Lung (tissue), 12 donors: Measurements from ENCODE around the gene FCN3. TPM values are rescaled to one million over a fixed set of nuclear protein-coding genes. Genes with fewer than 3 reads are reported as not detected.
"Not testable (repeated sequence)": the region's sequence is repeated elsewhere in the genome, so short reads cannot be mapped to it uniquely, and the experiment has no call there.

Source experiments
- ATAC-seq: fragments of 200-7000 bp; cut with Tn5 transposase; one replicate; pipeline ENCODE4 v1.9.1; 2020; ENCODE audit warnings: moderate number of reproducible peaks; ENCODE audit not compliant: insufficient read depth, low FRiP score
- DNase-seq, 3 donors: peaks; one replicate each; pipeline ENCODE4 v3.0.0-alpha.2; 2013 to 2017
- H3K27ac ChIP-seq, 2 donors: one replicate each; pipeline ENCODE4 v1.5.1; 2013; ENCODE audit warnings: mild to moderate bottlenecking in 2 of 2, moderate library complexity in 2 of 2, control low read depth in 1 of 2, inconsistent platforms in 1 of 2, low read depth in 1 of 2, low read length in 1 of 2
- H3K27me3 ChIP-seq, 3 donors: one replicate each; pipeline ENCODE4 v1.5.1; 2013; ENCODE audit warnings: low read length in 2 of 3; ENCODE audit not compliant: control insufficient read depth in 3 of 3, insufficient read depth in 3 of 3
- H3K36me3 ChIP-seq, 4 donors: one replicate each; pipeline ENCODE4 v1.5.1; 2013; ENCODE audit warnings: low read length in 4 of 4, mild to moderate bottlenecking in 1 of 4, moderate library complexity in 1 of 4; ENCODE audit not compliant: control insufficient read depth in 4 of 4, insufficient read depth in 4 of 4
- H3K4me1 ChIP-seq, 5 donors: one replicate each; pipeline ENCODE4 v1.5.1; 2013; ENCODE audit warnings: low read length in 5 of 5, mild to moderate bottlenecking in 2 of 5, moderate library complexity in 1 of 5; ENCODE audit not compliant: control insufficient read depth in 5 of 5, insufficient read depth in 5 of 5
- H3K4me3 ChIP-seq: one replicate; pipeline ENCODE4 v1.5.1; 2013; ENCODE audit warnings: mild to moderate bottlenecking, control low read depth, moderate library complexity
- H3K9ac ChIP-seq, 2 donors: one replicate each; pipeline ENCODE4 v1.5.1; 2013; ENCODE audit warnings: low read length in 2 of 2, control low read depth in 1 of 2; ENCODE audit not compliant: insufficient read depth in 1 of 2
- H3K9me3 ChIP-seq, 4 donors: one replicate each; pipeline ENCODE4 v1.5.1; 2013; ENCODE audit warnings: low read length in 3 of 4, mild to moderate bottlenecking in 1 of 4, moderate library complexity in 1 of 4; ENCODE audit not compliant: control insufficient read depth in 4 of 4, insufficient read depth in 3 of 4
- WGBS, 2 donors: extraction: QIAGEN DNeasy Blood & Tissue Kit; methylation state at CpG; one replicate each; pipeline ENCODE4 v1.1.7; 2013; 5-methylcytosine and 5-hydroxymethylcytosine counted together
- polyA plus RNA-seq, 2 donors: library from polyadenylated mRNA; stranded (reverse); fragments of 200-250 nt; gene quantifications; one replicate each; pipeline ENCODE4 v1.2.1, GENCODE V29; 2013
- total RNA-seq, 2 donors: library from RNA; depleted of rRNA in 1 of 2; stranded (reverse); fragments of >200 nt in 1 of 2; gene quantifications; one replicate each; pipeline ENCODE4 v1.2.1, GENCODE V29; 2014 to 2021
- TF ChIP-seq, protein P1 (sequence below): IDR thresholded peaks from 2 replicates; pipeline ENCODE4 v1.5.1; 2012; ENCODE audit warnings: mild to moderate bottlenecking; ENCODE audit errors: control extremely low read depth, extremely low read depth
- donor health status: control.
- donor health status: control.
- donor health status: Bipolar disorder and iron deficiency.
- donor health status: healthy.
- donor health status: DM: yes; HTN: yes; CAD: no.

Gene FCN3
- total and polyA plus RNA-seq, 4 donors = 36.6 to 611 (median 470) TPM

DNA sequence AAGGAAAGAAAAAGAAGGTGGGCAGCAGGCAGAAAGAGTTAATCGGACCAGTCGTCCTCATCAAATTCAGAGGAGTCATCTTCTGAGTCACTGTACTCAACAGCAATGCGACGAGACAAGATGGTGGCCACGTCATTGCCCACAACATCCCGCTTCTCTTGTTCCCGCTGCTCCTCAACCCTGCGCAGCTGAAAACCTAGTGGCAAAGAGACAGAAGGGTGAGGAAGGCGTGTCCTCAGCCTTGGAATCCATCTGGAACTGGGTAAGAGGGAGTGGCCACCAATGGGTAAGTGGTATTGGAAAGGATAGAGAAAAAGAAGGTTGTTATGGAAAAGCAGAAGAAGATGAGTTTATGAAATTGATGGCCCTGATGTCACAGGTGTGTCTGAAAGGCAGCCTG lies 33.5 kb upstream of the FCN3 start:
- Histone ChIP-seq H3K9me3 (no peaks in the 10 kb centered on the region), H3K4me3 (no peak overlapping the region), H3K27me3 (no peaks in the 10 kb centered on the region), H3K36me3 (peaks cover 24 to 56% (median 41%) of the 10 kb centered on the region in 4 donors), H3K4me1 (peaks cover 0 to 14% (median under 1%) of the 10 kb centered on the region in 5 donors), H3K27ac (no peak overlapping the region), H3K9ac (no peak overlapping the region)
- no peak for DNase-seq
- TF ChIP-seq, protein P1, sequence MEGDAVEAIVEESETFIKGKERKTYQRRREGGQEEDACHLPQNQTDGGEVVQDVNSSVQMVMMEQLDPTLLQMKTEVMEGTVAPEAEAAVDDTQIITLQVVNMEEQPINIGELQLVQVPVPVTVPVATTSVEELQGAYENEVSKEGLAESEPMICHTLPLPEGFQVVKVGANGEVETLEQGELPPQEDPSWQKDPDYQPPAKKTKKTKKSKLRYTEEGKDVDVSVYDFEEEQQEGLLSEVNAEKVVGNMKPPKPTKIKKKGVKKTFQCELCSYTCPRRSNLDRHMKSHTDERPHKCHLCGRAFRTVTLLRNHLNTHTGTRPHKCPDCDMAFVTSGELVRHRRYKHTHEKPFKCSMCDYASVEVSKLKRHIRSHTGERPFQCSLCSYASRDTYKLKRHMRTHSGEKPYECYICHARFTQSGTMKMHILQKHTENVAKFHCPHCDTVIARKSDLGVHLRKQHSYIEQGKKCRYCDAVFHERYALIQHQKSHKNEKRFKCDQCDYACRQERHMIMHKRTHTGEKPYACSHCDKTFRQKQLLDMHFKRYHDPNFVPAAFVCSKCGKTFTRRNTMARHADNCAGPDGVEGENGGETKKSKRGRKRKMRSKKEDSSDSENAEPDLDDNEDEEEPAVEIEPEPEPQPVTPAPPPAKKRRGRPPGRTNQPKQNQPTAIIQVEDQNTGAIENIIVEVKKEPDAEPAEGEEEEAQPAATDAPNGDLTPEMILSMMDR = no peak
- ATAC-seq = no peak
- 94 to 97% methylated on average over 9 of the region's 9 CpGs for WGBS, 2 donors

GRCh38 chr1:27406791-27407190 lies 32.2 kb upstream of the FCN3 start:
- H3K27ac ChIP-seq, ATAC-seq: not testable (repeated sequence)
- WGBS, 2 donors = 82 to 90% methylated on average over 2 of the region's 2 CpGs

GRCh38 chr1:27406362-27406680 lies 31.7 kb upstream of the FCN3 start:
- no peak for DNase-seq
- no peak overlapping the region for H3K9ac ChIP-seq
- peak overlapping the region; percentile 64 to 65 for H3K27ac ChIP-seq
- TF ChIP-seq, protein P1 = no peak
- peaks cover 0 to 22% (median 12%) of the 10 kb centered on the region in 5 donors for H3K4me1 ChIP-seq
- no peak overlapping the region for H3K4me3 ChIP-seq
- no peak for ATAC-seq
- H3K9me3 ChIP-seq = no peaks in the 10 kb centered on the region
- peaks cover 14 to 45% (median 26%) of the 10 kb centered on the region in 4 donors for H3K36me3 ChIP-seq
- WGBS, 2 donors = 79 to 89% methylated on average over 4 of the region's 4 CpGs
- H3K27me3 ChIP-seq = no peaks in the 10 kb centered on the region

More at GRCh38 chr1:27406791-27407190, 32.2 kb upstream of the FCN3 start:
- H3K9me3 ChIP-seq, H3K27me3 ChIP-seq, DNase-seq, H3K4me3 ChIP-seq, H3K9ac ChIP-seq: not testable (repeated sequence)
- peaks cover 0 to 22% (median 9%) of the 10 kb centered on the region in 5 donors for H3K4me1 ChIP-seq
- peaks cover 16 to 46% (median 28%) of the 10 kb centered on the region in 4 donors for H3K36me3 ChIP-seq

DNA sequence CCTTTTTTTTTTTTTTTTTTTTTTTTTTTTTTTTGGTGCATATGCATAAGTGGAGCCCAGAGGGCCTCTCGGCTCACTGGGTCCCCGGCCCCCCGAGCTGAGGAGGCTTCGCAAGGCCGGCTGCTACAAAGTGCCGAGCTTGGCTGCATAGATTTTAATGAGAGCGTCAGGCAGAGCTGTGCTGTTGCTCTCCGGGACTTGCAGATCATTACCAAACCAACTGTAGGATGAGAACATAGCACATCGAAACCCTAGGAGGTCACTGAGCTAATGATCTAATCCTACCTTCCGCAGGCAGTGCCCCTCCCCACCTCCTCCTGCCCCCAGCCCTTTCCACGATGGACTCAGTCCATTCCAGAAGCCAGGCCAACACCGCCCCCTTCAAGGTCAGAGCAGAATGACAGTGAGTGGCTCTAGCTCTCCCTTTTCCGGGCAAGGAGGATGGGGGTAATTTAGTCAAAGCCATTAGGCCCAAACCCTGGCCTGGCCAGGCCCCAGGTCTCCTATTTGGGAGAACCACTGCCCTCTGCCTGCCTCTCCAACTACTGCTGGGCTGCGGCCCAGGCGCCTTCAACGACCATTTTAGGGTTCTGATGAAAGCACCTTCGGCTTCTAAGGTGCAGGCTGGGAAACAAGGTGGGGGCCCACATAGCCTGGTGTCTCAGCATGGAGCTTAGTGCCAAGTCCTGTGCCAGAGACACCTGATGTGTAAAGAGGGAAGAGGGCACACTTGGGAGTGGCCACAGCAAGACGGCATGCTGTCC lies 31.2 kb upstream of the FCN3 start:
- H3K4me1 ChIP-seq = peaks cover 0 to 22% (median 12%) of the 10 kb centered on the region in 5 donors
- H3K9ac ChIP-seq, ATAC-seq, H3K27me3 ChIP-seq, H3K9me3 ChIP-seq, DNase-seq, H3K4me3 ChIP-seq: not testable (repeated sequence)
- 81 to 87% methylated on average over 15 to 17 of the region's 18 CpGs for WGBS, 2 donors
- peaks cover 9 to 39% (median 21%) of the 10 kb centered on the region in 4 donors for H3K36me3 ChIP-seq
- peak overlapping the region; percentile 64 to 65 for H3K27ac ChIP-seq
